GM18519 (cell line): Measurements from ENCODE around the gene SLCO2B1.

ENCODE experiments used
- ATAC-seq: cut with Tn5 transposase; IDR thresholded peaks from one replicate; pipeline ENCODE4 v1.9.1; 2021; ENCODE audit warnings: mild to moderate bottlenecking, moderate library complexity; ENCODE audit not compliant: unreplicated experiment, low FRiP score

Gene SLCO2B1

GRCh38 chr11:75244052-75244814, 93.3 kb downstream of the SLCO2B1 start:
- ATAC-seq, result no peak

GRCh38 chr11:75245356-75246005, 94.6 kb downstream of the SLCO2B1 start:
- no peak for ATAC-seq

DNA sequence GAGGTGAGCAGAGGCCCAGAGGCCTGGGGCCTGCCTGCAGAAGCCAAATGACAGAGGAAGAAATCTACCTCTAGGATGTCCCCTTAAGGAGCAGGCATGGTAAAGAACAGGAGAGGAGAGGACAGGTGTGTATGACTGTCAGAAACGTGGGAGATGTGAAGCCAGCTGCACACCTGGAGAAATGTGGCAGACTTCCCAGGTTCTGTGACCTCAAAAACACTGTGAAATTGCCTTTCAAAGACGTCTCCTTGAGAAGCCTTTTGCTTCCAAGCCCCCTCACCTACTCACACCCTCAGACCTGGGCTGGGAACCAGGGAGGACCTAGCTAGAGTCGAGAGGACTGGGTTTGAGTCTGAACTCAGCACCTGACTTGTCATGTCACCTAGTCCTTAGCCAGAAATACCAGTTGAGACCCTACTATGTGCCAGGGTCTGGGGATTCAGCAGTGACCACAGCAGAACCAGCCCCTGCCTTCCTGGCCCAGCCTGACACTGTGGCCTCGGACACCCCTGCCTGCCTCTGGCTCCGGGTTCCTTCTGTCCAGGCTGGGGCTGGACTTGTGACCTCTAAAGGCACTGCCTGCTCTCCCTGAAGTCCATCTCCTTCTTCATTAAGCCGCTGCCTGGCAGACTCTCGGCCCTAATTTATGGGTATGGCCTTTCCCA, 95.2 kb downstream of the SLCO2B1 start:
- no peak for ATAC-seq

GRCh38 chr11:75246671-75247350, 95.9 kb downstream of the SLCO2B1 start:
- no peak for ATAC-seq

- ATAC-seq, result no peak
Measured at GRCh38 chr11:75248924-75249256, 98.0 kb downstream of the SLCO2B1 start.

GRCh38 chr11:75249704-75250103, 98.8 kb downstream of the SLCO2B1 start:
- ATAC-seq, result no peak

DNA sequence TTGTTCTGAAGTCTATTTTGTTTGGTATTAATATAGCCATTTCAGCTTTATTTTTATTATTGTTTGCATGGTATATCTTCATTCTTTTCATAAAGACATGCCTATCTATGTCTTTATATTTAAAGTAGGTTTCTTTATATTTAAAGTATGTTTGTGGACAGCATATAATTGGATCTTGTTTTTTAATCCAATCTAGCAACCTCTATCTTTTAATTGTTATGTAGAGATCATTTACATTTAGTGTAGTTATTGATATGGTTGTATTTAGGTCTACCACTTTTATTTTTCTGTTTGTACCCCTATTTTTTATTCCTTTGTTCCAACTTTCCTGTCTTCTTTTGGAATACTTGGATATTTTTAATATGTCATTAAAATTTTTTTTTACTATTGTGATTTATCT, 103.4 kb downstream of the SLCO2B1 start:
- ATAC-seq, result no peak
